Skeletal muscle tissue (tissue), 4 donors: ENCODE data around the gene CAPN14. TPM values are rescaled to one million over a fixed set of nuclear protein-coding genes. Genes with fewer than 3 reads are reported as not detected.

Experiments used
- H3K27ac ChIP-seq: one replicate; pipeline ENCODE4 v1.7.0; 2013; ENCODE audit warnings: mild to moderate bottlenecking, low read depth, low read length, inconsistent platforms
- H3K27me3 ChIP-seq, 3 donors: one replicate each; pipeline ENCODE4 v1.7.0; 2013; ENCODE audit warnings: low read length in 3 of 3; ENCODE audit not compliant: control insufficient read depth in 3 of 3, insufficient read depth in 3 of 3
- H3K36me3 ChIP-seq, 3 donors: one replicate each; pipeline ENCODE4 v1.7.0; 2013; ENCODE audit warnings: low read length in 3 of 3; ENCODE audit not compliant: control insufficient read depth in 3 of 3, insufficient read depth in 3 of 3
- H3K4me1 ChIP-seq, 3 donors: one replicate each; pipeline ENCODE4 v1.7.0; 2013; ENCODE audit warnings: low read length in 3 of 3, mild to moderate bottlenecking in 3 of 3; ENCODE audit not compliant: control insufficient read depth in 3 of 3, insufficient read depth in 3 of 3
- H3K4me3 ChIP-seq, 3 donors: one replicate each; pipeline ENCODE4 v1.7.0; 2013; ENCODE audit warnings: low read length in 3 of 3
- H3K9ac ChIP-seq, 3 donors: one replicate each; pipeline ENCODE4 v1.7.0; 2013; ENCODE audit warnings: low read length in 3 of 3, mild to moderate bottlenecking in 3 of 3, moderate library complexity in 2 of 3, low read depth in 1 of 3
- H3K9me3 ChIP-seq, 3 donors: one replicate each; pipeline ENCODE4 v1.7.0; 2013; ENCODE audit warnings: low read length in 3 of 3; ENCODE audit not compliant: control insufficient read depth in 3 of 3
- total RNA-seq: library from RNA; depleted of rRNA; stranded (reverse); fragments of >200 nt; gene quantifications from one replicate; pipeline ENCODE4 v1.2.3, GENCODE V29; 2014
- donor health status: Osteomylitis.

The CAPN14 gene
- total RNA-seq, 1 donor from 2014 or later: not detected

DNA sequence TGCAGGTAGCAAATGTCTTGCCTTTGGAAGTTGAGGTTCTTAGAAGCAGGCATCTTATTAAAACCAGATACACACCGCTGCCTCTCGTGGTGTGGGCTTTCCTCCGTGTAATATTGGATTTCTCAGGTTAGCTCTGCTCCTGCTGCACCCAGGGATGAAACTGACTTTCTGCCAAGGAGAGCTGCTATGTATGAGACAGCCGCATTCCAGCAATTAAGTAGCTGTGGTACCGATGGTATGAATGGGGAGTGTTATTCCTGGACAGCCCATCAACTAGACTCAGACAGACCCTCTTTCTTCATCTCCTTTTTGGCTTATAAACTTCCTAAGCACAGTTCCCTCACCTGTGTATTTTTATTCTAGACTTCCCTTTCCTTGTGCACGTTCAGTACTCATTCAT is 9.8 kb upstream of the CAPN14 start:
- no peak overlapping the region for H3K27ac ChIP-seq
- H3K27me3 ChIP-seq: peaks cover 0 to 12% (median 10%) of the 10 kb centered on the region in 3 donors
- no peaks in the 10 kb centered on the region for H3K9me3 ChIP-seq
- no peaks in the 10 kb centered on the region for H3K4me1 ChIP-seq
- no peak overlapping the region for H3K4me3 ChIP-seq
- H3K9ac ChIP-seq: no peak overlapping the region
- H3K36me3 ChIP-seq: no peaks in the 10 kb centered on the region

DNA sequence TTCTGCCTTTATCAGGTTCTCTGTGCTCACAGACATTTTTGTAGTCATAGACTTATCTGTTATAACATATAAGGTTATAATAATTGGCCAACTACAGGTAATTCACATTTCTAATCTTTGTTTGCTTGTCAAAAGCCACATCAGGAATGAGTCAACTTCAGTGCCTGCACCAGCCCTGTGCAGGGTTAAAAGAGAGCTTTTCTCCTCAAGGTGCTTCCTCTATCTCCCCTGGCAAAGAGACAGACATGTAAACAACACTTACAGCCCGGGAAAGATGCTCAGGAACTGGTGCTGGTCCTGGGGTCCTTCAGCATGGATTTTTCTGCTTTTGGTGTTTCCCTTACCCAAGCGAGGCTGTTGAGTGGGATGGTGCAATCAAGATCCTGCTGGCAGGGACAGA is 9.0 kb upstream of the CAPN14 start:
- Histone ChIP-seq H3K36me3 (no peaks in the 10 kb centered on the region), H3K4me3 (no peak overlapping the region)

GRCh38 chr2:31223749-31224148 is 6.4 kb upstream of the CAPN14 start:
- Histone ChIP-seq H3K4me3 (no peak overlapping the region), H3K27me3 (peaks cover 3 to 21% (median 11%) of the 10 kb centered on the region in 3 donors), H3K9ac (no peak overlapping the region), H3K9me3 (no peaks in the 10 kb centered on the region), H3K36me3 (no peaks in the 10 kb centered on the region), H3K4me1 (no peaks in the 10 kb centered on the region), H3K27ac (no peak overlapping the region)

More for the DNA sequence above, 9.0 kb upstream of the CAPN14 start:
- peaks cover 3 to 12% (median 10%) of the 10 kb centered on the region in 3 donors for H3K27me3 ChIP-seq
- H3K9ac ChIP-seq: no peak overlapping the region
- no peak overlapping the region for H3K27ac ChIP-seq
- no peaks in the 10 kb centered on the region for H3K4me1 ChIP-seq
- H3K9me3 ChIP-seq: no peaks in the 10 kb centered on the region

DNA sequence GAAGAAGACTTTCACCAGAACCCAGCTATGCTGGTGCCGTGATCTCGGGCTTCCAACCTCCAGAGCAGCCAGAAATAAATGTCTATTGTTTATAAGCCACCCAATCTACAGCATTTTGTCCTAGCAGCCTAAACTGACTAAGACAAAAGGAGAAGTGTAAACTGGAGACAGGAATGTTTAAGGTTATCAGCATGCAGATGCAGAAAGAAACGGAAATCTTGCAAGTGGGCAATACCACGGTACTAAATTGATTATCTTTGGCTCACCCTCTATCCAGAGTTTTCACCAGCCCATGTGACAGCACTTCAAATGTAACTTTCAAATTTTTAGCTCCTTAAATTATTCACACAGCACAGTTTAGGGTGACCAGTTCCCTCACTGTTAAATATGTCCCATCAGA is 5.7 kb upstream of the CAPN14 start:
- Histone ChIP-seq H3K36me3 (no peaks in the 10 kb centered on the region), H3K4me1 (no peaks in the 10 kb centered on the region), H3K9me3 (no peaks in the 10 kb centered on the region), H3K27ac (no peak overlapping the region), H3K27me3 (peaks cover 3 to 21% (median 10%) of the 10 kb centered on the region in 3 donors), H3K9ac (no peak overlapping the region), H3K4me3 (no peak overlapping the region)

GRCh38 chr2:31222071-31222470 is 4.8 kb upstream of the CAPN14 start:
- H3K36me3 ChIP-seq: no peaks in the 10 kb centered on the region
- H3K4me1 ChIP-seq: no peaks in the 10 kb centered on the region
- H3K27me3 ChIP-seq: peaks cover 3 to 18% (median 7%) of the 10 kb centered on the region in 3 donors
- no peak overlapping the region for H3K4me3 ChIP-seq
- no peaks in the 10 kb centered on the region for H3K9me3 ChIP-seq
- no peak overlapping the region for H3K9ac ChIP-seq
- H3K27ac ChIP-seq: no peak overlapping the region

GRCh38 chr2:31221544-31221943 is 4.2 kb upstream of the CAPN14 start:
- peaks cover 3 to 16% (median 3%) of the 10 kb centered on the region in 3 donors for H3K27me3 ChIP-seq
- H3K36me3 ChIP-seq: no peaks in the 10 kb centered on the region
- H3K27ac ChIP-seq: no peak overlapping the region
- no peak overlapping the region for H3K4me3 ChIP-seq
- no peaks in the 10 kb centered on the region for H3K4me1 ChIP-seq
- no peaks in the 10 kb centered on the region for H3K9me3 ChIP-seq
- H3K9ac ChIP-seq: no peak overlapping the region

DNA sequence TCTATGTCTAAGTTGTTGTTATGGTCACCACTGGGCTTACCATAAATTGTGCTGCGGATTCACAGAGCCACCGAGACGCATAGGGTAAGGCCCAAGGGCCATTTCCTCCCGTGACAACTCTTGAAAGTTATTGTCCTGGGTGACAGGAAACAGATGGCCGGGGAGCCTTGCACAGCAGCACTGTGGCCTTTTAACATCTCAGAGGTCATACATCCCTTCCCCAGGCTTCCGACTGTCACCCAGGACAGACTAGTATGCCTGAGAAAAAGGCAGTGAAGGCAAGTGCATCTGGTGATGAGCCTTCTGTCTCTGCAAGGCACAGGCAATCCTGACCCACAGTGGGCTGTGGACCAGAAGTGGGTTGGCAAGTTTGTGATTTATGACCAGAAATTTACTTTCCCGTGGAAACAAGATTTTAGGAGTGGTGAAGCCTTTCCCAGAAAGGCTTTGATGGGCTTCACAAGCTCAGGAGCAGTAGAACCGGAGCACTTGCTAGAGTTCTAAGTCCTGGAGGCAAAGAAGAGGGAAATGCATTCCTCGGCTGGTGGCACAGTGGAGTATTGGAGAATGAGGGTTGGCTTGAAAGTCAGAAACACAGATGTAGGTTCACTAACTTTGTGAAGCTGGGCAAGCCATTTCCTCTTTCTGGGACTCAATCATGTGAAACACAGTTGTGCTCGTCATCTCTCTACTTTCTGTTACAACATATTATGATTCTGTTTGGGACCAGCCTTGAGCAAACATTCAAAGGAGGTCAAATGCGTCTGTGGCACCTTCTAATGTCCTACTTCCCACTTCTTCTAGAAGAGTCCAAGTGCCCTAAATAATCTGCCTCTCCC is 2.0 kb upstream of the CAPN14 start:
- Histone ChIP-seq H3K4me1 (no peaks in the 10 kb centered on the region), H3K9ac (no peak overlapping the region), H3K9me3 (no peaks in the 10 kb centered on the region), H3K4me3 (no peak overlapping the region), H3K27me3 (peaks cover 0 to 15% (median 3%) of the 10 kb centered on the region in 3 donors), H3K27ac (peak overlapping the region; percentile 19), H3K36me3 (no peaks in the 10 kb centered on the region)

- peaks cover 0 to 12% (median 2%) of the 10 kb centered on the region in 3 donors for H3K27me3 ChIP-seq
- H3K9me3 ChIP-seq: no peaks in the 10 kb centered on the region
- no peak overlapping the region for H3K27ac ChIP-seq
- H3K4me1 ChIP-seq: no peaks in the 10 kb centered on the region
- H3K9ac ChIP-seq: no peak overlapping the region
- no peak overlapping the region for H3K4me3 ChIP-seq
- H3K36me3 ChIP-seq: no peaks in the 10 kb centered on the region
These were observed 581 bp downstream of the CAPN14 start for GRCh38 chr2:31216734-31217133.

GRCh38 chr2:31214444-31214915 is 2.8 kb downstream of the CAPN14 start:
- Histone ChIP-seq H3K9me3 (no peaks in the 10 kb centered on the region), H3K4me1 (no peaks in the 10 kb centered on the region), H3K9ac (no peak overlapping the region), H3K27ac (no peak overlapping the region), H3K36me3 (no peaks in the 10 kb centered on the region), H3K4me3 (no peak overlapping the region), H3K27me3 (peaks cover 0 to 6% (median 0%) of the 10 kb centered on the region in 3 donors)

GRCh38 chr2:31213601-31214443 is 3.5 kb downstream of the CAPN14 start:
- no peaks in the 10 kb centered on the region for H3K36me3 ChIP-seq
- peaks cover 0 to 1% (median 0%) of the 10 kb centered on the region in 3 donors for H3K27me3 ChIP-seq
- H3K4me3 ChIP-seq: no peak overlapping the region
- H3K4me1 ChIP-seq: no peaks in the 10 kb centered on the region
- H3K9me3 ChIP-seq: no peaks in the 10 kb centered on the region
- no peak overlapping the region for H3K27ac ChIP-seq
- no peak overlapping the region for H3K9ac ChIP-seq
